Posterior vena cava (tissue), 2 donors: ENCODE results near the gene GRIP1. TPM values are rescaled to one million over a fixed set of nuclear protein-coding genes. Genes with fewer than 3 reads are reported as not detected.

Source experiments
- DNase-seq: peaks from one replicate; pipeline ENCODE4 v3.0.0-alpha.2; 2020; ENCODE audit warnings: low spot score
- intact Hi-C, 2 donors: fragments of 100-400 bp; cut with DNase I; formaldehyde crosslinking; loops; one replicate each; pipeline versions ENCODE4 v1.14.1 to v1.14.2; 2022 to 2023
- long read RNA-seq, 2 donors: library from polyadenylated mRNA; unstranded; transcript quantifications; one replicate each; pipeline ENCODE4 v2.0.0, GENCODE V29; 2020 to 2021
- total RNA-seq, 2 donors: library from RNA; stranded (reverse); fragmentation: NEBNext Ultra II Directional; extraction: Animal tissue kit (Norgen Biotek cat#: 25700); gene quantifications; one replicate each; pipeline ENCODE4 v1.2.1, GENCODE V29; 2021
- donor health status: DM: yes; HTN: yes; CAD: no.
- donor health status: DM: yes; HTN: yes; CAD: no.

The GRIP1 gene
- 10 to 100 TPM in 1 of 2 donors, 1 to 10 TPM in 1; 6.8 to 12.5 TPM for total RNA-seq
- long read RNA-seq, donor 1, partial matches to known transcripts = 3 of 6 reads
- long read RNA-seq, donor 1, other reads (novel, unspliced or antisense) = 3 of 6 reads
- long read RNA-seq, donor 2, partial matches to known transcripts = 1 of 7 reads
- long read RNA-seq, donor 2, other reads (novel, unspliced or antisense) = 6 of 7 reads

GRCh38 chr12:66678338-66679275 is at the start of gene GRIP1:
Gene GRIP1 (minus strand): TSS chr12:66679076. CDS start chr12:66678904, 172 bp downstream.
- DNase-seq = no peak
- intact Hi-C loops = no loop called here

- intact Hi-C loops = loop anchor here in 1 of 2 donors (5.0 kb wide), 1 partner anchor 624 kb away; no protein-coding TSS in a partner anchor
- no peak for DNase-seq
These were observed 47.7 kb upstream of the GRIP1 start for GRCh38 chr12:66726556-66726955.

GRCh38 chr12:66725031-66725430 is 46.2 kb upstream of the GRIP1 start:
- intact Hi-C loops = loop anchor here in 1 of 2 donors (5.0 kb wide), 1 partner anchor 623 kb away; no protein-coding TSS in a partner anchor

GRCh38 chr12:66724616-66725015 is 45.7 kb upstream of the GRIP1 start:
- intact Hi-C loops = loop anchor here in 1 of 2 donors (5.0 kb wide), 1 partner anchor 622 kb away; no protein-coding TSS in a partner anchor
- DNase-seq = no peak

More at GRCh38 chr12:66725031-66725430, 46.2 kb upstream of the GRIP1 start:
- DNase-seq = no peak

GRCh38 chr12:66724026-66724425 is 45.1 kb upstream of the GRIP1 start:
- DNase-seq = no peak
- intact Hi-C loops = no loop called here

GRCh38 chr12:66719862-66720261 is 41.0 kb upstream of the GRIP1 start:
- intact Hi-C loops = no loop called here

GRCh38 chr12:66717036-66717673 is 38.3 kb upstream of the GRIP1 start:
- intact Hi-C loops = no loop called here
- no peak for DNase-seq

More at GRCh38 chr12:66719862-66720261, 41.0 kb upstream of the GRIP1 start:
- no peak for DNase-seq

- no peak for DNase-seq
- intact Hi-C loops = no loop called here
These were observed 37.6 kb upstream of the GRIP1 start for GRCh38 chr12:66716522-66716921.

- DNase-seq = no peak
- intact Hi-C loops = no loop called here
These were observed 35.8 kb upstream of the GRIP1 start for GRCh38 chr12:66714709-66715108.

GRCh38 chr12:66713984-66714383 is 35.1 kb upstream of the GRIP1 start:
- no peak for DNase-seq
- intact Hi-C loops = no loop called here

- intact Hi-C loops = no loop called here
These were observed 31.0 kb upstream of the GRIP1 start for GRCh38 chr12:66709893-66710292.

GRCh38 chr12:66709457-66709773 is 30.5 kb upstream of the GRIP1 start:
- intact Hi-C loops = no loop called here
- no peak for DNase-seq

More at GRCh38 chr12:66709893-66710292, 31.0 kb upstream of the GRIP1 start:
- DNase-seq = no peak

- intact Hi-C loops = no loop called here
- DNase-seq = no peak
These were observed 30.0 kb upstream of the GRIP1 start for GRCh38 chr12:66708704-66709456.

GRCh38 chr12:66707002-66707697 is 28.3 kb upstream of the GRIP1 start:
- intact Hi-C loops = no loop called here
- no peak for DNase-seq

- DNase-seq = no peak
- intact Hi-C loops = loop anchor here (10.0 kb wide), 1 partner anchor 425 kb away; no protein-coding TSS in a partner anchor
These were observed 21.0 kb upstream of the GRIP1 start for GRCh38 chr12:66699738-66700482.

- intact Hi-C loops = loop anchor here (10.0 kb wide), 1 partner anchor 424 kb away; no protein-coding TSS in a partner anchor
These were observed 19.7 kb upstream of the GRIP1 start for GRCh38 chr12:66698558-66698957.

GRCh38 chr12:66697404-66697803 is 18.5 kb upstream of the GRIP1 start:
- DNase-seq = no peak
- intact Hi-C loops = loop anchor here (10.0 kb wide), 1 partner anchor 423 kb away; no protein-coding TSS in a partner anchor

More at GRCh38 chr12:66698558-66698957, 19.7 kb upstream of the GRIP1 start:
- DNase-seq = no peak
